Keratinocyte (primary cell): ENCODE data around the gene RERE. TPM values are rescaled to one million over a fixed set of nuclear protein-coding genes. Genes with fewer than 3 reads are reported as not detected.

Source experiments
- DNase-seq: peaks from one replicate; pipeline ENCODE4 v3.0.0-alpha.2; 2011; ENCODE audit warnings: low read depth, missing footprints, low spot score
- FAIRE-seq: peaks from 2 replicates; lab custom pipeline; 2011; peaks lifted over from hg19 to GRCh38; lab: Jason Lieb, UNC
- H2AFZ ChIP-seq: 2 replicates; pipeline ENCODE4 v1.6.0; 2012; ENCODE audit warnings: low read length, control low read depth, inconsistent platforms; ENCODE audit not compliant: control insufficient read depth
- H3K27ac ChIP-seq: 2 replicates; pipeline ENCODE4 v1.5.1; 2011; ENCODE audit warnings: low read length; ENCODE audit not compliant: control insufficient read depth, insufficient read depth
- H3K27me3 ChIP-seq: 3 replicates; pipeline ENCODE4 v1.6.0; 2011; ENCODE audit warnings: low read length; ENCODE audit not compliant: control insufficient read depth, insufficient read depth; ENCODE audit errors: extremely low read depth
- H3K36me3 ChIP-seq, 2 experiments: 2 replicates in 1 of 2; 3 replicates in 1 of 2; pipeline ENCODE4 v1.5.1; 2011; ENCODE audit warnings: low read length in 2 of 2, mild to moderate bottlenecking in 1 of 2; ENCODE audit not compliant: control insufficient read depth in 2 of 2, insufficient read depth in 2 of 2; ENCODE audit errors: extremely low read depth in 1 of 2
- H3K4me1 ChIP-seq: 3 replicates; pipeline ENCODE4 v1.5.1; 2011; ENCODE audit warnings: low read length; ENCODE audit not compliant: control insufficient read depth, insufficient read depth; ENCODE audit errors: extremely low read depth
- H3K4me2 ChIP-seq: 3 replicates; pipeline ENCODE4 v1.6.0; 2011; ENCODE audit warnings: low read depth, low read length; ENCODE audit not compliant: control insufficient read depth, insufficient read depth; ENCODE audit errors: extremely low read depth
- H3K4me3 ChIP-seq, 3 experiments: fragments of 200-600 bp in 1 of 3; sonication (generic) in 1 of 3; 2 replicates in 2 of 3; 3 replicates in 1 of 3; pipeline ENCODE4 v1.5.1; 2011 to 2016; ENCODE audit warnings: low read length in 3 of 3, mild to moderate bottlenecking in 3 of 3, control low read depth in 2 of 3, inconsistent platforms in 1 of 3, low read depth in 1 of 3, mixed read lengths in 1 of 3, mixed run types in 1 of 3, moderate library complexity in 1 of 3; ENCODE audit not compliant: control insufficient read depth in 2 of 3, insufficient read depth in 2 of 3; ENCODE audit errors: extremely low read depth in 1 of 3
- H3K79me2 ChIP-seq: 2 replicates; pipeline ENCODE4 v1.6.0; 2012; ENCODE audit warnings: low read length; ENCODE audit not compliant: control insufficient read depth, insufficient read depth
- H3K9ac ChIP-seq: 3 replicates; pipeline ENCODE4 v1.6.0; 2011; ENCODE audit warnings: low read length; ENCODE audit not compliant: control insufficient read depth, insufficient read depth; ENCODE audit errors: extremely low read depth
- H3K9me1 ChIP-seq: 3 replicates; pipeline ENCODE4 v1.6.0; 2011; ENCODE audit warnings: low read length; ENCODE audit not compliant: control insufficient read depth, insufficient read depth; ENCODE audit errors: extremely low read depth
- H3K9me3 ChIP-seq: 2 replicates; pipeline ENCODE4 v1.5.1; 2012; ENCODE audit warnings: low read depth, low read length; ENCODE audit not compliant: control insufficient read depth
- H4K20me1 ChIP-seq: 3 replicates; pipeline ENCODE4 v1.6.0; 2011; ENCODE audit warnings: low read length; ENCODE audit not compliant: control insufficient read depth, insufficient read depth; ENCODE audit errors: extremely low read depth
- CTCF ChIP-seq, 3 experiments: IDR thresholded peaks in 1 of 3; conservative IDR thresholded peaks in 1 of 3; optimal IDR thresholded peaks in 1 of 3; 2 replicates in 2 of 3; 3 replicates in 1 of 3; pipeline versions ENCODE3 to v1.5.1; 2011; ENCODE audit warnings: low read length in 3 of 3, mild to moderate bottlenecking in 3 of 3, moderate library complexity in 2 of 3, control low read depth in 1 of 3, inconsistent platforms in 1 of 3; ENCODE audit not compliant: insufficient read depth in 2 of 3; ENCODE audit errors: extremely low read depth in 1 of 3
- EZH2 ChIP-seq: IDR thresholded peaks from one replicate; pipeline ENCODE4 v1.6.1; 2012; ENCODE audit warnings: inconsistent platforms, mild to moderate bottlenecking, low read length, moderate library complexity
- dilution Hi-C: fragments of 300-500 bp; cut with MboI; formaldehyde crosslinking; loops from one replicate; pipeline ENCODE4 v1.7.0; 2020; ENCODE audit warnings: low sequenced_read_pairs; ENCODE audit not compliant: extremely low pct_ligation_motif_present
- polyA plus RNA-seq, 5 experiments: library from polyadenylated mRNA; depleted of rRNA in 3 of 5; stranded (reverse) in 3 of 5; stranded (forward) in 1 of 5; unstranded in 1 of 5; fragments of >200 nt; gene quantifications; 1 replicate in 1 of 5; 2 replicates in 3 of 5; 3 replicates in 1 of 5; pipeline versions ENCODE4 v1.2.1 to v1.2.3, GENCODE V29; 2011 to 2012; ENCODE audit warnings: missing spikeins in 2 of 5, low read depth in 1 of 5, low replicate concordance in 1 of 5

RERE gene
- polyA plus RNA-seq, 1 donor (not counting 4 experiments of a cell fraction or from before 2014, with no cell fraction given) = 3.8 TPM

- dilution Hi-C loops = no loop called here
- Histone ChIP-seq H3K27ac (no peak overlapping the region), H3K79me2 (no peaks in the 10 kb centered on the region), H3K4me2 (no peak overlapping the region), H4K20me1 (no peaks in the 10 kb centered on the region), H3K4me3 (no peak overlapping the region), H2AFZ (no peak overlapping the region), H3K36me3 (no peaks in the 10 kb centered on the region), H3K9ac (no peak overlapping the region), H3K27me3 (no peaks in the 10 kb centered on the region), H3K4me1 (no peaks in the 10 kb centered on the region), H3K9me1 (no peaks in the 10 kb centered on the region), H3K9me3 (no peaks in the 10 kb centered on the region)
- DNase-seq (no peak), FAIRE-seq (no peak)
- TF ChIP-seq CTCF (optimal IDR thresholded peaks at IDR 0.05 in 1 of 3, IDR thresholded peaks at IDR 0.05 in 1 of 3, conservative IDR thresholded peaks at IDR 0.05 in 1 of 3; ENCODE audit: extremely low read depth in 1 of 3, insufficient read depth in 2 of 3, low read length in 3 of 3) (no peak), EZH2 (no peak)
Measured at GRCh38 chr1:8569242-8569641, 248.2 kb downstream of the RERE start.

GRCh38 chr1:8568837-8569236 lies 248.6 kb downstream of the RERE start:
- Histone ChIP-seq H3K4me2 (no peak overlapping the region), H3K36me3 (no peaks in the 10 kb centered on the region), H3K4me1 (no peaks in the 10 kb centered on the region), H3K9ac (no peak overlapping the region), H3K9me3 (no peaks in the 10 kb centered on the region), H3K27ac (no peak overlapping the region), H2AFZ (no peak overlapping the region), H3K27me3 (no peaks in the 10 kb centered on the region), H3K79me2 (no peaks in the 10 kb centered on the region), H4K20me1 (no peaks in the 10 kb centered on the region), H3K4me3 (no peak overlapping the region), H3K9me1 (no peaks in the 10 kb centered on the region)
- no peak for FAIRE-seq
- TF ChIP-seq EZH2 (no peak), CTCF (optimal IDR thresholded peaks at IDR 0.05 in 1 of 3, IDR thresholded peaks at IDR 0.05 in 1 of 3, conservative IDR thresholded peaks at IDR 0.05 in 1 of 3; ENCODE audit: extremely low read depth in 1 of 3, insufficient read depth in 2 of 3, low read length in 3 of 3) (no peak)
- dilution Hi-C loops = no loop called here
- DNase-seq = no peak
